Measurements from ENCODE around the gene FTO. TPM values are rescaled to one million over a fixed set of nuclear protein-coding genes. Genes with fewer than 3 reads are reported as not detected.

The FTO gene
- total RNA-seq, 4 donors from 2014 or later = 64.4 to 116 (median 71.3) TPM

- Histone ChIP-seq H3K4me1 (no peaks in the 10 kb centered on the region), H3K27ac (no peak overlapping the region), H3K36me3 (peaks cover 10% of the 10 kb centered on the region), H3K9me3 (peaks cover 8% of the 10 kb centered on the region), H3K27me3 (no peaks in the 10 kb centered on the region), H3K4me3 (no peak overlapping the region)
- 68% methylated on average over 1 of the region's 1 CpG for WGBS
- TF ChIP-seq CTCF (IDR thresholded peaks at IDR 0.05) (no peak), POLR2AphosphoS5 (IDR thresholded peaks at IDR 0.05) (no peak), EP300 (IDR thresholded peaks at IDR 0.05) (no peak), POLR2A (IDR thresholded peaks at IDR 0.05) (no peak)
- DNase-seq (ENCODE audit: low spot score in 2 of 2) = no peak
Observed at GRCh38 chr16:53872248-53873221, 168.6 kb downstream of the FTO start.

GRCh38 chr16:53876811-53877210 is 172.9 kb downstream of the FTO start:
- no peak overlapping the region for H3K27ac ChIP-seq
- no peaks in the 10 kb centered on the region for H3K4me1 ChIP-seq
- H3K9me3 ChIP-seq = no peaks in the 10 kb centered on the region
- TF ChIP-seq EP300 (IDR thresholded peaks at IDR 0.05) (no peak), POLR2AphosphoS5 (IDR thresholded peaks at IDR 0.05) (no peak), CTCF (IDR thresholded peaks at IDR 0.05) (no peak), POLR2A (IDR thresholded peaks at IDR 0.05) (no peak)
- peaks cover 20% of the 10 kb centered on the region for H3K36me3 ChIP-seq
- no peaks in the 10 kb centered on the region for H3K27me3 ChIP-seq
- DNase-seq (ENCODE audit: low spot score in 2 of 2) = no peak
- no peak overlapping the region for H3K4me3 ChIP-seq
- 91% methylated on average over 5 of the region's 5 CpGs for WGBS

GRCh38 chr16:53878216-53878615 is 174.3 kb downstream of the FTO start:
- Histone ChIP-seq H3K27me3 (no peaks in the 10 kb centered on the region), H3K4me1 (no peaks in the 10 kb centered on the region), H3K9me3 (no peaks in the 10 kb centered on the region), H3K27ac (no peak overlapping the region), H3K36me3 (peaks cover 20% of the 10 kb centered on the region), H3K4me3 (no peak overlapping the region)
- DNase-seq (ENCODE audit: low spot score in 2 of 2) = no peak
- TF ChIP-seq POLR2AphosphoS5 (IDR thresholded peaks at IDR 0.05) (no peak), CTCF (IDR thresholded peaks at IDR 0.05) (no peak), POLR2A (IDR thresholded peaks at IDR 0.05) (no peak), EP300 (IDR thresholded peaks at IDR 0.05) (no peak)
- 93% methylated on average over 4 of the region's 4 CpGs for whole genome bisulfite sequencing

- Histone ChIP-seq H3K36me3 (peaks cover 35% of the 10 kb centered on the region), H3K27ac (no peak overlapping the region), H3K9me3 (no peaks in the 10 kb centered on the region), H3K4me1 (no peaks in the 10 kb centered on the region), H3K4me3 (no peak overlapping the region), H3K27me3 (no peaks in the 10 kb centered on the region)
- TF ChIP-seq POLR2A (IDR thresholded peaks at IDR 0.05) (no peak), CTCF (IDR thresholded peaks at IDR 0.05) (no peak), POLR2AphosphoS5 (IDR thresholded peaks at IDR 0.05) (no peak), EP300 (IDR thresholded peaks at IDR 0.05) (no peak)
- WGBS = 84% methylated on average over 2 of the region's 2 CpGs
- no peak for DNase-seq (ENCODE audit: low spot score in 2 of 2)
Observed at GRCh38 chr16:53881371-53881770, 177.4 kb downstream of the FTO start.

GRCh38 chr16:53882310-53882709 is 178.4 kb downstream of the FTO start:
- no peak overlapping the region for H3K27ac ChIP-seq
- H3K36me3 ChIP-seq = peaks cover 35% of the 10 kb centered on the region
- no peaks in the 10 kb centered on the region for H3K4me1 ChIP-seq
- DNase-seq (ENCODE audit: low spot score in 2 of 2) = no peak
- 93% methylated on average over 1 of the region's 1 CpG for WGBS
- no peaks in the 10 kb centered on the region for H3K27me3 ChIP-seq
- no peaks in the 10 kb centered on the region for H3K9me3 ChIP-seq
- no peak overlapping the region for H3K4me3 ChIP-seq
- TF ChIP-seq POLR2A (IDR thresholded peaks at IDR 0.05) = no peak
